Trophoblast cell (in vitro differentiated cells and primary cell): ENCODE results near the gene MTPN.

Experiments used
- DNase-seq, 2 donors: peaks; one replicate each; pipeline ENCODE4 v3.0.0-alpha.2; 2016
- H2AFZ ChIP-seq: 2 replicates; pipeline ENCODE4 v1.6.1; 2013; ENCODE audit warnings: low read length, moderate library complexity, mild to moderate bottlenecking; ENCODE audit not compliant: insufficient read depth, poor library complexity
- H2AK5ac ChIP-seq: 2 replicates; pipeline ENCODE4 v1.6.1; 2013; ENCODE audit warnings: mild to moderate bottlenecking, low read length
- H2BK120ac ChIP-seq: 2 replicates; pipeline ENCODE4 v1.6.1; 2013; ENCODE audit warnings: low read length, mild to moderate bottlenecking, moderate library complexity; ENCODE audit not compliant: insufficient read depth, poor library complexity
- H2BK12ac ChIP-seq: 2 replicates; pipeline ENCODE4 v1.6.1; 2013; ENCODE audit warnings: mild to moderate bottlenecking, low read length, moderate library complexity
- H2BK5ac ChIP-seq: 2 replicates; pipeline ENCODE4 v1.6.1; 2013; ENCODE audit warnings: low read length, low read depth, moderate library complexity, mild to moderate bottlenecking; ENCODE audit not compliant: poor library complexity
- H3K14ac ChIP-seq: 2 replicates; pipeline ENCODE4 v1.6.1; 2013; ENCODE audit warnings: mild to moderate bottlenecking, low read length
- H3K18ac ChIP-seq: 2 replicates; pipeline ENCODE4 v1.6.1; 2013; ENCODE audit warnings: mild to moderate bottlenecking, low read length
- H3K23ac ChIP-seq: 2 replicates; pipeline ENCODE4 v1.6.1; 2013; ENCODE audit warnings: low read length
- H3K27ac ChIP-seq: 2 replicates; pipeline ENCODE4 v1.5.1; 2013; ENCODE audit warnings: low read depth, mild to moderate bottlenecking, inconsistent platforms, low read length, moderate library complexity
- H3K27me3 ChIP-seq: 2 replicates; pipeline ENCODE4 v1.6.1; 2013; ENCODE audit warnings: inconsistent platforms, mild to moderate bottlenecking, low read length, moderate library complexity; ENCODE audit not compliant: insufficient read depth
- H3K36me3 ChIP-seq, 2 experiments: 1 replicate in 1 of 2; 2 replicates in 1 of 2; pipeline ENCODE4 v1.6.1; 2013; ENCODE audit warnings: low read length in 2 of 2, mild to moderate bottlenecking in 2 of 2, moderate library complexity in 1 of 2; ENCODE audit not compliant: insufficient read depth in 2 of 2, control insufficient read depth in 1 of 2
- H3K4ac ChIP-seq: 2 replicates; pipeline ENCODE4 v1.6.1; 2013; ENCODE audit warnings: low read depth, mild to moderate bottlenecking, low read length, moderate library complexity
- H3K4me1 ChIP-seq, 2 experiments: 1 replicate in 1 of 2; 2 replicates in 1 of 2; pipeline ENCODE4 v1.6.1; 2013; ENCODE audit warnings: low read length in 2 of 2, mild to moderate bottlenecking in 2 of 2, moderate library complexity in 1 of 2; ENCODE audit not compliant: insufficient read depth in 2 of 2, control insufficient read depth in 1 of 2
- H3K4me2 ChIP-seq: 2 replicates; pipeline ENCODE4 v1.6.1; 2013; ENCODE audit warnings: inconsistent platforms, mild to moderate bottlenecking, low read length, moderate library complexity
- H3K4me3 ChIP-seq: 2 replicates; pipeline ENCODE4 v1.5.1; 2013; ENCODE audit warnings: mild to moderate bottlenecking, low read depth, low read length, inconsistent platforms
- H3K79me1 ChIP-seq: one replicate; pipeline ENCODE4 v1.6.1; 2013; ENCODE audit warnings: low read length
- H3K79me2 ChIP-seq: 2 replicates; pipeline ENCODE4 v1.6.1; 2013; ENCODE audit warnings: low read length, mild to moderate bottlenecking; ENCODE audit not compliant: control insufficient read depth, insufficient read depth, poor library complexity
- H3K9ac ChIP-seq: 2 replicates; pipeline ENCODE4 v1.6.1; 2013; ENCODE audit warnings: mild to moderate bottlenecking, low read length
- H3K9me3 ChIP-seq: 2 replicates; pipeline ENCODE4 v1.6.1; 2013; ENCODE audit warnings: low read depth, mild to moderate bottlenecking, control low read depth, inconsistent platforms, low read length; ENCODE audit not compliant: insufficient read depth
- H4K12ac ChIP-seq: 2 replicates; pipeline ENCODE4 v1.6.1; 2013; ENCODE audit warnings: low read depth, mild to moderate bottlenecking, low read length, moderate library complexity
- H4K8ac ChIP-seq: 2 replicates; pipeline ENCODE4 v1.6.1; 2013; ENCODE audit warnings: low read depth, mild to moderate bottlenecking, low read length, moderate library complexity
- H4K91ac ChIP-seq: one replicate; pipeline ENCODE4 v1.6.1; 2013; ENCODE audit warnings: low read depth, mild to moderate bottlenecking, low read length, moderate library complexity
- WGBS: extraction: QIAGEN DNeasy Blood & Tissue Kit; methylation state at CpG from one replicate; pipeline ENCODE4 v1.1.7; 2013; ENCODE audit warnings: missing lambda C conversion rate; ENCODE audit not compliant: insufficient read length, insufficient coverage; ENCODE audit errors: extremely low coverage; 5-methylcytosine and 5-hydroxymethylcytosine counted together

Gene MTPN

DNA sequence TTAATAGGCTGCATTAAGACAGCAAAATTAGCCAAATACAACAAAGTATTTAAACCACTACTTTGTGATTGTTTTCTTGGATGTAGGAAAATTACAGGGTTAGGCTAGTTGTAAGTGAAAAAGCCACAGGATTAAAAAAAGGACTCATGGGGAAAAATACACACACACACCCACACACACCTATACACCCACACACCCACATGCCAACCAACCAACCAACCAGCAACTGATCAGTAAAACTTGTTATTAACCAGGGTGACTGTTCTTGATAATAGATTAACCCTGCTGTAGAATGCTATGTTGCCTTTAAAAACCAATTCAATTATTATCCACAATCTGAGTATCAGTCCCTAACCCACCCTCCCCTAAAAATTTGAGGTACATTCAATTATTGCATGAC is 49.0 kb downstream of the MTPN start:
- no peak overlapping the region for H4K91ac ChIP-seq
- H3K9ac ChIP-seq, result no peak overlapping the region
- no peak overlapping the region for H3K4ac ChIP-seq
- H2BK12ac ChIP-seq, result no peak overlapping the region
- H3K4me3 ChIP-seq, result no peak overlapping the region
- no peak overlapping the region for H3K4me2 ChIP-seq
- no peak overlapping the region for H2BK5ac ChIP-seq
- no peaks in the 10 kb centered on the region for H3K27me3 ChIP-seq
- H3K18ac ChIP-seq, result no peak overlapping the region
- H3K79me2 ChIP-seq, result no peaks in the 10 kb centered on the region
- peaks cover 5 to 8% of the 10 kb centered on the region in 2 experiments for H3K4me1 ChIP-seq
- H3K79me1 ChIP-seq, result no peaks in the 10 kb centered on the region
- no peak overlapping the region for H2AFZ ChIP-seq
- no peak overlapping the region for H3K27ac ChIP-seq
- no peak overlapping the region for H3K23ac ChIP-seq
- peaks cover 2 to 3% of the 10 kb centered on the region in 2 experiments for H3K36me3 ChIP-seq
- no peak overlapping the region for H3K14ac ChIP-seq
- no peak overlapping the region for H2BK120ac ChIP-seq
- H2AK5ac ChIP-seq, result no peak overlapping the region
- no peak overlapping the region for H4K8ac ChIP-seq
- H3K9me3 ChIP-seq, result no peaks in the 10 kb centered on the region
- H4K12ac ChIP-seq, result no peak overlapping the region
- DNase-seq, result no peak

DNA sequence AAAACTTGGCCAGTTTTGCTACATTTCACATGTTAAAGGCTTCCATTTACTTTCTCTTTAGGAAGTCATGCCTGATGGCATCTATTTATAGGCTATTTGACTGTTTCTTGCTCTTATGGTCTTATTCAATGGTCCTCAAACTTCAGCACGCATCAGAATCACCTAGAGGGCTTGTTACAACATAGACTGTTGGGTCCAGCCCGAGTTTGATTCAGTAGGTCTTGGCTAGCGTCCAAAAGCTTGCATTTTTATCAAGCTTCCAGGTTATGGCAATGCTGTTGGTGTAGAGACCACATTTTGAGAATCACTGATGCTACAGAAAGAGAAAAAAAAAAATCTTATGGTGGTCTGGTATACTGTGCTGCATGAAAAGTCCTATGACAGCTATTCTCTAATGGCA is 51.9 kb downstream of the MTPN start:
- no peak for DNase-seq
- Histone ChIP-seq H3K4ac (no peak overlapping the region), H3K27ac (no peak overlapping the region), H2BK120ac (no peak overlapping the region), H2BK12ac (no peak overlapping the region), H3K27me3 (no peaks in the 10 kb centered on the region), H2AFZ (no peak overlapping the region), H3K36me3 (peaks cover 2 to 3% of the 10 kb centered on the region in 2 experiments), H4K12ac (no peak overlapping the region), H3K9me3 (peaks cover 4% of the 10 kb centered on the region), H4K8ac (no peak overlapping the region), H2AK5ac (no peak overlapping the region), H3K23ac (no peak overlapping the region), H3K79me2 (no peaks in the 10 kb centered on the region), H3K79me1 (no peaks in the 10 kb centered on the region), H3K14ac (no peak overlapping the region), H3K4me3 (no peak overlapping the region), H4K91ac (no peak overlapping the region), H2BK5ac (no peak overlapping the region), H3K4me2 (no peak overlapping the region), H3K18ac (no peak overlapping the region), H3K4me1 (peaks cover 0 to 6% of the 10 kb centered on the region in 2 experiments), H3K9ac (no peak overlapping the region)
- WGBS, result no CpG with 5 or more reads among the region's 3 CpGs

DNA sequence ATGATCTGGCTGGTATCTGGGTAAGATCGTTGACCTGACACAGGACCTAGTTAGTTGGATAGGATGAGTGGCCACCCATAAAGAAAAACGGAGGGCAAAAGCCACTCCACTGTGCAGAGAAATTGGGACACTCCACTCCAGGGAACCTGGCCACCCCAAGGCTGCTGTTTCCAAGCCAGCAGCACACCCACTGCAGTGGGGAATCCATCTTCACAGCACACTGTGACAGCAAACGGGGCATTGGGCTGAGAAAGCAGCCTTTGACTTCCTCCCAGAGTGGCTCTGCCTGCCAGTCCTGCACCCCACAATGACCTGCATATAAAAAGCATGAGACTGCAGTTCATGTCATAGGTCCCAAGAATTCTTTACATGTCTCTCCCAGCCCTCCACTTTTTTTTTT is 52.9 kb downstream of the MTPN start:
- H3K4ac ChIP-seq, result no peak overlapping the region
- H3K9me3 ChIP-seq, result peaks cover 4% of the 10 kb centered on the region
- no peak overlapping the region for H2BK5ac ChIP-seq
- no peak overlapping the region for H3K14ac ChIP-seq
- no peak overlapping the region for H3K4me3 ChIP-seq
- no peak overlapping the region for H2AFZ ChIP-seq
- no peak overlapping the region for H3K18ac ChIP-seq
- no peak overlapping the region for H3K9ac ChIP-seq
- H3K27ac ChIP-seq, result no peak overlapping the region
- WGBS, result no CpG with 5 or more reads among the region's 3 CpGs
- H3K4me2 ChIP-seq, result no peak overlapping the region
- peaks cover 2% of the 10 kb centered on the region in 2 experiments for H3K36me3 ChIP-seq
- H4K12ac ChIP-seq, result no peak overlapping the region
- H3K79me1 ChIP-seq, result no peaks in the 10 kb centered on the region
- H4K8ac ChIP-seq, result no peak overlapping the region
- H3K79me2 ChIP-seq, result no peaks in the 10 kb centered on the region
- H3K4me1 ChIP-seq, result peaks cover 0 to 2% of the 10 kb centered on the region in 2 experiments
- H3K23ac ChIP-seq, result no peak overlapping the region
- no peak overlapping the region for H2AK5ac ChIP-seq
- no peak overlapping the region for H2BK120ac ChIP-seq
- no peak overlapping the region for H4K91ac ChIP-seq
- no peak overlapping the region for H2BK12ac ChIP-seq
- DNase-seq, result no peak
- no peaks in the 10 kb centered on the region for H3K27me3 ChIP-seq

DNA sequence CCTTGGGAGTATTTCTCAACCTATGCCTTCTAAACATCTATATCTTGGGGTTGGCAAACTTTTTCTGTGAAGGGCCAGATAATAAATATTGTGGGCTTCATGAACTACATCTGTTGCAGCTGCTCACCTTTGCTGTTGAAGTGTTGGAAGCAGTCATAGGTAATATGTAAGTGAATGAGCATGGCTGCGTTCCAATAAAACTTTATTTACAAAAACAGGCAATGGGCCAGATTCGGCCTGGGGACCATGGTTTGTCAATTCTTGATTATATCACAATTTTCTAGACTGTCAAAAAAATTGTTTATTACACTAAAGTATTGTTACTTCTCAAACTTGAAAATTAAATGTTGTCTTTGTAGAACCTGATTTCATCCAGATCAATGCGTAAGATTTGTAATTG is 54.9 kb downstream of the MTPN start:
- no peak overlapping the region for H2BK120ac ChIP-seq
- H3K36me3 ChIP-seq, result peaks cover 0 to 2% of the 10 kb centered on the region in 2 experiments
- no peak overlapping the region for H2BK12ac ChIP-seq
- no peak overlapping the region for H3K14ac ChIP-seq
- H3K4ac ChIP-seq, result no peak overlapping the region
- H3K79me1 ChIP-seq, result no peaks in the 10 kb centered on the region
- no peak overlapping the region for H3K4me3 ChIP-seq
- H4K12ac ChIP-seq, result no peak overlapping the region
- no peak overlapping the region for H2AK5ac ChIP-seq
- H3K4me1 ChIP-seq, result no peaks in the 10 kb centered on the region
- H3K27ac ChIP-seq, result no peak overlapping the region
- H3K9me3 ChIP-seq, result peaks cover 4% of the 10 kb centered on the region
- H3K18ac ChIP-seq, result no peak overlapping the region
- H3K23ac ChIP-seq, result no peak overlapping the region
- H3K27me3 ChIP-seq, result no peaks in the 10 kb centered on the region
- no peak overlapping the region for H2AFZ ChIP-seq
- no CpG with 5 or more reads among the region's 3 CpGs for WGBS
- no peak overlapping the region for H3K4me2 ChIP-seq
- no peak overlapping the region for H4K91ac ChIP-seq
- H3K79me2 ChIP-seq, result no peaks in the 10 kb centered on the region
- no peak overlapping the region for H4K8ac ChIP-seq
- H3K9ac ChIP-seq, result no peak overlapping the region
- DNase-seq, result no peak
- no peak overlapping the region for H2BK5ac ChIP-seq
